NCI-H2196 treated with DMSO at 0.1 percent for 48 hours (cell line): ENCODE results near the gene PILRB.

Experiments
- DNase-seq: peaks from one replicate; lab custom pipeline; 2025; ENCODE audit not compliant: unreplicated experiment; lab: John Stamatoyannopoulos, UW

The PILRB gene

GRCh38 chr7:100400656-100401055 lies 42.7 kb downstream of the PILRB start:
- no peak for DNase-seq

- DNase-seq = no peak
Observed at GRCh38 chr7:100401811-100402210, 43.9 kb downstream of the PILRB start.

- no peak for DNase-seq
Observed at GRCh38 chr7:100402241-100402640, 44.3 kb downstream of the PILRB start.

GRCh38 chr7:100406767-100407166 lies 48.9 kb downstream of the PILRB start:
- DNase-seq = no peak

- peak; percentile 20 for DNase-seq
Observed at GRCh38 chr7:100407285-100408180, 49.6 kb downstream of the PILRB start.

- no peak for DNase-seq
Observed at GRCh38 chr7:100411101-100411500, 53.2 kb downstream of the PILRB start.

- no peak for DNase-seq
Observed at GRCh38 chr7:100413346-100413745, 55.4 kb downstream of the PILRB start.

- no peak for DNase-seq
Observed at GRCh38 chr7:100413889-100414288, 56.0 kb downstream of the PILRB start.

GRCh38 chr7:100415448-100415847 lies 57.5 kb downstream of the PILRB start:
- DNase-seq = no peak
